Measurements from ENCODE around the gene KRT12.
A peak's percentile ranks its signal among the peaks of the same experiment; 100 is the strongest.
"Not testable (repeated sequence)": the region's sequence is repeated elsewhere in the genome, so short reads cannot be mapped to it uniquely, and the experiment has no call there.

KRT12 gene

GRCh38 chr17:40822132-40822812 lies 44.8 kb downstream of the KRT12 start, which contains the start of gene KRT10:
KRT10 (minus strand) TSS chr17:40822614; CDS start chr17:40822585, 29 bp downstream.
- in situ Hi-C loops (cut with MboI; ENCODE audit: low pct_unique_long_range_greater_than_20kb, low sequenced_read_pairs), result no loop called here
- no peak for DNase-seq

DNA sequence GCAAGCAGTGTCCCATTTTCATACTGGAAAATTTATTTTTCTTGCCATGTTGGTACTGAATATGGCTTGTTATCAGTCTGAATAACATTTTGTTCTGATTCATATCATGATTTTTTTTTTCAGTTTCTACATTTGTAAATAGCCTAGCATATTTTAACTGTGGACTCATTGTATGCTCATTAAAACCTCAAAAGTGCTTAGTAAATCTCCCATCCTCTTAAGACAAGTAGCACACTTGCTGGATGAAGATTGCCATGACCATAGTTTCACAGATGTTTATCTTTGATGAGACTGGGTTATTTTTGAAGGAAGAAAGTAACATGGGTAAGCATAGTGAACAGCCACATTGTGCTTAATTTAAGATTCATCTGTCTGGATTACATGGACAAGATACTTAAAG lies 45.5 kb downstream of the KRT12 start:
- in situ Hi-C loops (cut with MboI; ENCODE audit: low pct_unique_long_range_greater_than_20kb, low sequenced_read_pairs), result no loop called here
- no peak for DNase-seq

GRCh38 chr17:40820228-40820838 lies 46.7 kb downstream of the KRT12 start:
- in situ Hi-C loops (cut with MboI; ENCODE audit: low pct_unique_long_range_greater_than_20kb, low sequenced_read_pairs), result no loop called here
- no peak for DNase-seq

DNA sequence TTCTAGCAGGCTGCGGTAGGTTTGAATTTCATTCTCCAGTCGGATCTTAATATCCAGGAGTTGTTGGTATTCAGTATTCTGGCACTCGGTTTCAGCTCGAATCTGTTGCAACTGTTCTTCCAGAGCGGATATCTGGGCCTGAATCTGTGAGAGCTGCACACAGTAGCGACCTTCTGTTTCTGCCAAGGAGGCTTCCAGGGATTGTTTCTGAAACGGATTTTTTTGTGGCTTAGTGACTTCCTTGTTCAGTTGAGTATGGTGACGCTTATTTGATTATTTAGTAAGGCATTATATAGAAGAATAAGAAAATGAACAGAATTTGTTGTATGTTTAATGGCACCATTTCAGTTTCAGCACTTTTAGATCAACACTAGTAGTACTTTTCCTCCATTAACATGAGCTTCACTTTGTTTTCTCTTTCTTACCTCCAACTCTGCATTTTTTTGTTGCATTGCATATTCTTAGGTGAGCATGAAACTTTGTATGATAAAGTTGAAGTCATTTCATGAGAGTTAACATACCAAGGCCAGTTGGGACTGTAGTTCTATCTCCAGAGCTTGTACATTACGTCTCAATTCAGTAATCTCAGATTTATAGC lies 47.4 kb downstream of the KRT12 start:
- no peak for DNase-seq
- in situ Hi-C loops (cut with MboI; ENCODE audit: low pct_unique_long_range_greater_than_20kb, low sequenced_read_pairs), result no loop called here

DNA sequence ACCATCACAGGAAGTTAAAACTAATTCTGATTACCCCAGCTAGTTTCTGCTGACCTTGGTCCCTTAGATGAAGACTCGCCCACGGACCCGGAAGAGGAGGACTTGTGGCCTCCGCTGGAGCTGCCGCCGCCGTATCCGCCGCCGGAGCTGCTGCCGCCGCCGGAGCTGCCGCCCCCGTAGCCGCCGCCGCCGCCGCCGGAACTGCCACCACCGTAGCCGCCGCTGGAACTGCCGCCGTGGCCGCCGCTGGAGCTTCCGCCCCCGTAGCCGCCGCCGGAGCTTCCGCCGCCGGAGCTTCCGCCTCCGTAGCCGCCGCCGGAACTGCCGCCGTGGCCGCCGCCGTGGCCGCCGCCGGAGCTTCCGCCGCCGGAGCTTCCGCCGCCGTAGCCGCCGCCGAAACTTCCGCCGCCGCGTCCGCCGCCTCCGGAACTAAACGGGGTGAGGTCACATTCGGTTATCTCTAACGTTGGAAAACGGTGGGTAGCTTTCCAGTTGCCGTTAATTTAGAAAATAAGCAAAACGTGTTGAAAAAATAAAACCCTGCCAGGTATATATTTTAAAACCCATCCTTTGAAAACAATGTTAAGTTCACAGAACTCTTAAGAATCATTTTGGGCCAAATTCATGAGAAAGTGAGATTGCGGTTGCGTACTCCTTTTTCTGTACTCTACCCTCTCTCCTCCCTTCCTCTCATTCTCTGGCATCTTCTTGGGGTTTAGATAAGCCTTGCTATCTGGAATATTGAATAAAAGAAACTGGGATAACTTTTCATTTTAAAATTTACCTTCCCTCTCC lies 48.1 kb downstream of the KRT12 start:
- in situ Hi-C loops (cut with MboI; ENCODE audit: low pct_unique_long_range_greater_than_20kb, low sequenced_read_pairs), result no loop called here

DNA sequence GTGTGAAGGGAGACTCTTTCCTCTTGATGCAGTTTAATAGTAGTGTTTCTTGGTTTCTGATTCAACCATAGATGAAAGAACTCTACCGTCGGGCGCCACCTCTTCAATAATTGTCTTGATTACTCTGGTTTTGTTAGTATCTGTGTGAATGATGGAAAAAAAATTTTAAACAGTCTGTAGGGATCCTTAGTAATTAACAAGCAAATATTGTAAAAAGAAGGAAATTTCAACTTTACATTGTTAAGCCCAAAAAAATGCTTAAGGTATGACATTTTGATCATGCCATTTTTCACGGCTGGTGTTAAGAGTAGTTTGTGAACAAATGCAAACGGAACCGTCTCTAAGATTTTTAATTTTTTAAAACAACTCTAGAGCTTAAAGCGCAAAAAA lies 48.7 kb downstream of the KRT12 start:
- in situ Hi-C loops (cut with MboI; ENCODE audit: low pct_unique_long_range_greater_than_20kb, low sequenced_read_pairs), result no loop called here
- DNase-seq, result no peak

More for the DNA sequence above, 48.1 kb downstream of the KRT12 start:
- peak; percentile 83 for DNase-seq

DNA sequence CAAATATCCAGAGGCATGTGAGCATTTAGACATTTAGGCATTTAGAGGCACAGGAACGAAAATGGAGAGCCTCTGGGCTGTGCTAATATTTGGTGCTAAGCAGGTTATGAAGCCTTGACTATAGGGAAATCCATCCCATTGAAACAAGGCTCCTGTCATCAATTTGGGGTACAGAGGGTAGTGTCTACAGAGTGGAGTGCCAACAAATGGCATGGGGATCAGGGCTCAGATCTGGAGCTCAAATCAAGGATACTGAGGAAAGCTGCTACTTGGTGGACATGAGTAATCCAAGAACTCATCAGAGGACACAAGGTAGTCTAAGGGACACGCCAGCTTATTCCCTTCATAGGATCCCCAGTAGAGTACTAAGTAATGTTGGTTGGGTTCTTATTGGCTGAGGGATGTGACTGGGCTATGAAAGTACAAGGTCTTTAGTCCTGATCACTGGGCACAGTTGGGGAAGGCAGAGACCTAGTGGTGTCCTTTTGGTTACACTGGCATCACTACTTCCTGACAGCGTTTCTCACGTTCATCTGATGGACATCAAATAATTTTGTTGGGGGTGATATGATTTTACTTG lies 49.8 kb downstream of the KRT12 start:
- in situ Hi-C loops (cut with MboI; ENCODE audit: low pct_unique_long_range_greater_than_20kb, low sequenced_read_pairs), result no loop called here
- DNase-seq, result no peak

DNA sequence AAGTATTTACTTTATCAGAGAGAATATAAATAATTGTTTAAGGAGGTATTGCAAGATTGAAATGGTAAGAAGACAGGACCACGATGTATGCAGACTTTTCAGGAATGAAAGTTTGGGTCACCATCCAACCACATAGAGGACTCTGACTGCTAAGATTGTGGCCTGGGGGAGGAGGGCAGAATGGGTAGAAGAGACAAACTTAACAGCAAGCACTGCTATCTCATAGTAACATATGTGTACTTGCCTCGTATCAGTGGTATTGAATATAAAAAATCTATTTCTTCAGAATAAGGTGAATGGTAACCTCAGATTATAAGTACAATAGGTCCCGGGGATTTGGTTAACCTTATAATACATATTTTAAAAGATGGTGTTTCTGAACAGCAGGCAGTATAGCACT lies 50.5 kb downstream of the KRT12 start:
- in situ Hi-C loops (cut with MboI; ENCODE audit: low pct_unique_long_range_greater_than_20kb, low sequenced_read_pairs), result no loop called here
- no peak for DNase-seq

- DNase-seq, result no peak
- in situ Hi-C loops (cut with MboI; ENCODE audit: low pct_unique_long_range_greater_than_20kb, low sequenced_read_pairs), result no loop called here
These were observed 51.6 kb downstream of the KRT12 start for GRCh38 chr17:40815381-40815780.

DNA sequence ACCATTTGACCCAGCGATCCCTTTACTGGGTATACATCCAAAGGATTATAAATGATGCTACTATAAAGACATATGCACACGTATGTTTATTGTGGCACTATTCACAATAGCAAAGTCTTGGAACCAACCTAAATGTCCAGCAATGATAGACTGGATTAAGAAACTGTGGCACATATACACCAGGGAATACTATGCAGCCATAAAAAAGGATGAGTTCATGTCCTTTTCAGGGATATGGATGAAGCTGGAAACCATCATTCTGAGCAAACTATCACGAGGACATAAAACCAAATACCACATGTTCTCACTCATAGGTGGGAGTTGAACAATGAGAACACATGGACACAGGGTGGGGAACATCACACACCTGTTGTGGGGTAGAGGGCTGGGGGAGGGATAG lies 52.4 kb downstream of the KRT12 start:
- DNase-seq; in situ Hi-C loops (cut with MboI; ENCODE audit: low pct_unique_long_range_greater_than_20kb, low sequenced_read_pairs): not testable (repeated sequence)

DNA sequence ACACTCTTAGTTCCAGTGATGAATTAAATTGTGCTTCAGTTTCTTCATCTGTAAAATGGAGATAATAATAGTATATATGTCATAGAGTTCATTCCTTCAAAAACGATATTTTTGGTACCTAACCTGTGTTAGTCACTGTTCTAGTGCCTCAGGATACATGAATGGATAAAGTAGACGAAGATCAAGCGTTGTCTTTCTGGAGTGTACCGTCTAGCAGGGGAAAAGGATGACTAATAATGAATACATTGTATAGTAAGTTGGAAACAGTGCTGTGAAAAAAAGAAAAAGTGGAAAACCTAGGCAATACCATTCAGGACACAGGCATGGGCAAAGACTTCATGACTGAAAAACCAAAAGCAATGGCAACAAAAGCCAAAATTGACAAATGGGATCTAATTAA lies 53.2 kb downstream of the KRT12 start:
- no peak for DNase-seq
- in situ Hi-C loops (cut with MboI; ENCODE audit: low pct_unique_long_range_greater_than_20kb, low sequenced_read_pairs), result no loop called here

DNA sequence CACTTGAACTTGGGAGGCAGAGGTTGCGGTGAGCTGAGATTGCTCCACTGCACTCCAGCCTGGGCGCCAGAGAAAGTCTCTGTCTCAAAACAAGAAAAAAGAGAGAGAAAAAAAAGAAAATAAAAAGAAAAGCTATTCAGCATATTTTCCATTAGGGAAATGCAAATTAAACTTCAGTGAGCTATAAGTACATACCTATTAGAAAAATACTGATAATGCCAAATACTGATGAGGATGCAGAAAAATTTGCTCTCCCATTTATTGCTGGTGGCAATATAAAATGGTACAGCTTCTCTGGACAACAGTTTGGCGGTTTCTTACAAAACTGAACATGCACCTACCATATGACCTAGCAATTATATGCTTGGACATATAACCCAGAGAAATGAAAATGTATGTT lies 54.4 kb downstream of the KRT12 start:
- in situ Hi-C loops (cut with MboI; ENCODE audit: low pct_unique_long_range_greater_than_20kb, low sequenced_read_pairs), result no loop called here
- DNase-seq, result no peak

Data from KBM-7 (cell line).